CD14-positive monocyte (primary cell): Measurements from ENCODE around the gene CNNM2. TPM values are rescaled to one million over a fixed set of nuclear protein-coding genes. Genes with fewer than 3 reads are reported as not detected.

Experiments used
- DNase-seq, 3 donors: peaks; one replicate each; pipeline ENCODE4 v3.0.0-alpha.2; 2011 to 2022
- H2AFZ ChIP-seq: 2 replicates; pipeline ENCODE4 v1.6.0; 2012; ENCODE audit warnings: mild to moderate bottlenecking, low read depth, low read length, inconsistent platforms; ENCODE audit not compliant: insufficient read depth, poor library complexity, severe bottlenecking
- H3K27ac ChIP-seq, 2 donors: 1 replicate in 1 of 2; 2 replicates in 1 of 2; pipeline ENCODE4 v1.5.1; 2012 to 2013; ENCODE audit warnings: low read length in 2 of 2, control low read depth in 1 of 2, inconsistent platforms in 1 of 2, low read depth in 1 of 2, mild to moderate bottlenecking in 1 of 2
- H3K27me3 ChIP-seq, 2 donors: one replicate each; pipeline versions ENCODE4 v1.6.0 to v1.6.1; 2011 to 2013; ENCODE audit warnings: low read length in 2 of 2; ENCODE audit not compliant: control insufficient read depth in 2 of 2, insufficient read depth in 2 of 2
- H3K36me3 ChIP-seq, 2 donors: replicated peaks in 1 of 2; 1 replicate in 1 of 2; 2 replicates in 1 of 2; pipeline versions ENCODE4 v1.5.1 to v1.6.1; 2012 to 2013; ENCODE audit warnings: low read length in 2 of 2, control low read depth in 1 of 2, inconsistent platforms in 1 of 2, mild to moderate bottlenecking in 1 of 2; ENCODE audit not compliant: insufficient read depth in 2 of 2, control insufficient read depth in 1 of 2
- H3K4me1 ChIP-seq, 2 donors: 1 replicate in 1 of 2; 2 replicates in 1 of 2; pipeline versions ENCODE4 v1.5.1 to v1.6.1; 2012 to 2013; ENCODE audit warnings: low read length in 2 of 2, control low read depth in 1 of 2, inconsistent platforms in 1 of 2, mild to moderate bottlenecking in 1 of 2, moderate library complexity in 1 of 2; ENCODE audit not compliant: insufficient read depth in 2 of 2, control insufficient read depth in 1 of 2
- H3K4me2 ChIP-seq: replicated peaks from 2 replicates; pipeline ENCODE3; 2012; ENCODE audit warnings: low read length, moderate library complexity, mild to moderate bottlenecking; ENCODE audit not compliant: poor library complexity, severe bottlenecking; ENCODE audit errors: extremely low read depth
- H3K4me3 ChIP-seq, 3 experiments: fragments of 200-600 bp in 1 of 3; sonication (generic) in 1 of 3; replicated peaks in 1 of 3; 1 replicate in 2 of 3; 2 replicates in 1 of 3; pipeline ENCODE4 v1.5.1; 2011 to 2013; ENCODE audit warnings: low read length in 3 of 3, mild to moderate bottlenecking in 3 of 3, control low read depth in 2 of 3, low read depth in 2 of 3, inconsistent platforms in 1 of 3, moderate library complexity in 1 of 3
- H3K79me2 ChIP-seq: 2 replicates; pipeline ENCODE4 v1.6.0; 2012; ENCODE audit warnings: mild to moderate bottlenecking, control low read depth, inconsistent platforms, low read length, moderate library complexity; ENCODE audit not compliant: insufficient read depth
- H3K9ac ChIP-seq: 2 replicates; pipeline ENCODE4 v1.6.0; 2017; ENCODE audit warnings: low read length, mild to moderate bottlenecking; ENCODE audit not compliant: insufficient read depth, poor library complexity, severe bottlenecking
- H3K9me3 ChIP-seq, 2 donors: replicated peaks in 1 of 2; 1 replicate in 1 of 2; 2 replicates in 1 of 2; pipeline versions ENCODE4 v1.5.1 to v1.6.1; 2012 to 2013; ENCODE audit warnings: low read length in 2 of 2, control low read depth in 1 of 2; ENCODE audit not compliant: control insufficient read depth in 1 of 2, insufficient read depth in 1 of 2
- H4K20me1 ChIP-seq: 2 replicates; pipeline ENCODE4 v1.6.0; 2012; ENCODE audit warnings: mild to moderate bottlenecking, low read length, control low read depth, moderate library complexity; ENCODE audit not compliant: insufficient read depth
- H3K27ac Mint-ChIP-seq, 7 donors: one replicate each; pipeline ENCODE4 v1.8.0; 2020; ENCODE audit warnings: mild to moderate bottlenecking in 7 of 7, mixed read lengths in 7 of 7, moderate library complexity in 6 of 7, inconsistent platforms in 2 of 7
- H3K27me3 Mint-ChIP-seq, 3 donors: one replicate each; pipeline ENCODE4 v1.8.0; 2021 to 2022; ENCODE audit warnings: low read depth in 3 of 3, mild to moderate bottlenecking in 3 of 3, mixed read lengths in 3 of 3, moderate library complexity in 3 of 3, inconsistent platforms in 1 of 3
- H3K36me3 Mint-ChIP-seq, 2 donors: one replicate each; pipeline ENCODE4 v1.8.0; 2020; ENCODE audit warnings: mixed read lengths in 2 of 2, inconsistent platforms in 1 of 2, mild to moderate bottlenecking in 1 of 2
- H3K4me1 Mint-ChIP-seq: one replicate; pipeline ENCODE4 v1.8.0; 2020; ENCODE audit warnings: mild to moderate bottlenecking, mixed read lengths
- H3K4me3 Mint-ChIP-seq, 2 donors: one replicate each; pipeline ENCODE4 v1.8.0; 2020; ENCODE audit warnings: mild to moderate bottlenecking in 2 of 2, mixed read lengths in 2 of 2, moderate library complexity in 1 of 2
- H3K9me3 Mint-ChIP-seq, 7 donors: one replicate each; pipeline ENCODE4 v1.8.0; 2020 to 2022; ENCODE audit warnings: mixed read lengths in 7 of 7, mild to moderate bottlenecking in 6 of 7, moderate library complexity in 6 of 7, inconsistent platforms in 2 of 7
- CTCF ChIP-seq: fragments of 200-600 bp; IDR thresholded peaks from one replicate; pipeline ENCODE4 v1.8.0; 2022; ENCODE audit warnings: antibody characterized with exemption, mild to moderate bottlenecking
- WGBS: methylation state at CpG from one replicate; pipeline ENCODE4 v1.1.5; 2013; ENCODE audit warnings: missing lambda C conversion rate; ENCODE audit not compliant: insufficient coverage; 5-methylcytosine and 5-hydroxymethylcytosine counted together
- intact Hi-C, 2 donors: fragments of 100-400 bp; cut with micrococcal nuclease; formaldehyde crosslinking; loops; one replicate each; pipeline versions ENCODE4 v1.15.0 to v1.15.1; 2023
- polyA minus RNA-seq: library from RNA; depleted of rRNA, polyadenylated mRNA; stranded (reverse); fragments of >200 nt; gene quantifications from 2 replicates; pipeline ENCODE4 v1.2.3, GENCODE V29; 2012
- polyA plus RNA-seq, 3 donors: library from polyadenylated mRNA; depleted of rRNA in 1 of 3; unstranded in 2 of 3; stranded (reverse) in 1 of 3; fragments of 300-500 nt in 2 of 3; fragments of >200 nt in 1 of 3; fragmentation: Illumina TruSeq in 2 of 3; gene quantifications; 1 replicate in 2 of 3; 2 replicates in 1 of 3; pipeline ENCODE4 v1.2.3, GENCODE V29; 2012 to 2021
- total RNA-seq, 12 experiments: library from RNA in 1 of 12; stranded (reverse) in 1 of 12; fragments of 120-200 nt in 1 of 12; gene quantifications; one replicate each; pipeline ENCODE4 v1.2.4 and lab custom pipeline; 2013 to 2026; ENCODE audit warnings: mixed read lengths in 6 of 12, inconsistent platforms in 1 of 12

CNNM2 gene
- 4.8 TPM for total RNA-seq (2013)
- polyA plus RNA-seq (1 to 10 TPM; 1.6 to 3.8 (median 2.2) TPM), polyA minus RNA-seq (6.5 and 11.7 TPM in 2 replicates), total RNA-seq (lab: John Stamatoyannopoulos, UW) (3.8 to 15.4 (median 10.4) reads per million in 11 experiments)

- no peak for TF ChIP-seq CTCF
- Mint-ChIP-seq H3K4me1 (peaks cover 35% of the 10 kb centered on the region), H3K27ac (peak within 1 kb of the TSS; percentile 88 to 95 (median 93)), H3K9me3 (peaks cover 0 to 2% (median 0%) of the 10 kb centered on the region in 7 donors), H3K36me3 (peaks cover 0 to 8% of the 10 kb centered on the region in 2 donors), H3K4me3 (peak within 1 kb of the TSS; percentile 90 to 93), H3K27me3 (peaks cover 17 to 45% (median 26%) of the 10 kb centered on the region in 3 donors)
- Histone ChIP-seq H3K9ac (peak within 1 kb of the TSS; percentile 82), H4K20me1 (no peaks in the 10 kb centered on the region), H2AFZ (peak within 1 kb of the TSS; percentile 99), H3K4me3 (peak within 1 kb of the TSS; percentile 69 to 92 (median 90)), H3K79me2 (peaks cover 9% of the 10 kb centered on the region), H3K4me1 (peaks cover 21 to 36% of the 10 kb centered on the region in 2 donors), H3K36me3 (no peaks in the 10 kb centered on the region), H3K4me2 (peak within 1 kb of the TSS; percentile 82), H3K27ac (peak within 1 kb of the TSS; percentile 66 to 91), H3K9me3 (no peaks in the 10 kb centered on the region), H3K27me3 (peaks cover 3 to 15% of the 10 kb centered on the region in 2 donors)
- intact Hi-C loops = loop anchor here (2.0 to 10.0 kb wide), 8 partner anchors 149 to 567 kb away; partner anchors contain the start of genes RPEL1 (in 2 of the 2) and WBP1L (in 2 of the 2)
- peak; percentile 100 for DNase-seq
- WGBS = under 1% methylated on average over 67 of the region's 80 CpGs
Observed at GRCh38 chr10:102917962-102918816, at the start of gene CNNM2. TSS of gene CNNM2 (plus strand) at chr10:102918294. CDS start at chr10:102918481, 187 bp downstream.

GRCh38 chr10:102868911-102869257, 49.2 kb upstream of the CNNM2 start:
- H3K27ac Mint-ChIP-seq = no peak overlapping the region
- Histone ChIP-seq H2AFZ (no peak overlapping the region), H3K27me3 (peaks cover 24 to 33% of the 10 kb centered on the region in 2 donors), H3K36me3 (peaks cover 2 to 4% of the 10 kb centered on the region in 2 donors), H3K9me3 (peaks cover 3 to 11% of the 10 kb centered on the region in 2 donors), H4K20me1 (no peaks in the 10 kb centered on the region), H3K79me2 (no peaks in the 10 kb centered on the region), H3K4me2 (no peak overlapping the region), H3K9ac (no peak overlapping the region), H3K4me1 (peaks cover 5 to 8% of the 10 kb centered on the region in 2 donors), H3K27ac (no peak overlapping the region), H3K4me3 (no peak overlapping the region)
- H3K9me3 Mint-ChIP-seq = peaks cover 0 to 10% (median 1%) of the 10 kb centered on the region in 7 donors
- H3K27me3 Mint-ChIP-seq = peaks cover 24 to 41% (median 32%) of the 10 kb centered on the region in 3 donors
- 30% methylated on average over 2 of the region's 5 CpGs for WGBS
- peaks cover 16% of the 10 kb centered on the region for H3K4me1 Mint-ChIP-seq
- H3K36me3 Mint-ChIP-seq = peaks cover 24 to 36% of the 10 kb centered on the region in 2 donors
- TF ChIP-seq CTCF = no peak
- H3K4me3 Mint-ChIP-seq = peak overlapping the region; percentile 1 to 80
- DNase-seq = no peak
- intact Hi-C loops = no loop called here
